ENCODE measurements around the gene BABAM2. TPM values are rescaled to one million over a fixed set of nuclear protein-coding genes. Genes with fewer than 3 reads are reported as not detected.

BABAM2 gene
- total and polyA plus RNA-seq, 10 of the 15 experiments (the other 5 are each of a cell fraction or from before 2014, with no cell fraction given): 30.7 to 59.9 (median 44.5) TPM

DNA sequence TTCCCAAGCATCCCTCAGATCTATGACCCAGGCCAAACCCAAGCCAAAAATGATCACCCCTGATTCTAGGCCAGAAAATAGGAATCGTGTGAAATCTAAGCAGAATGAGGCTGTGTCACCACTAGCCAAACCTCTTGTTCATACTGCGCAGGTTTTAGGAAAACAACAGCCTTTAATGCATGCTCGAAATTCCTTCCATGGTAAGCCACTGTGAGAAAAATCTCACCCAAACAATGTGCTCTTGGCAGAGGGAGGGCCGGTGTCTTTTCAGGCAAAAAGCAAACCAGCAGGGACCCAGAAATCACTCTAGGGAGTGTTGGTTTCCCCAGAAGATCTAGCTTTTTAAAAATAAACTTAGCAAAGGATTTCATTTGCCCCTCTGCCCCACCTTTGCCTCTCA lies 430.9 kb downstream of the BABAM2 start:
- H3K36me3 ChIP-seq (ENCODE audit: control insufficient read depth in 2 of 2, insufficient read depth in 2 of 2, low read length in 1 of 2): no peaks in the 10 kb centered on the region; a peak in 1 of 4 replicates
- H3K4me3 ChIP-seq: no peak overlapping the region
- 72% methylated on average over 4 of the region's 4 CpGs for WGBS (ENCODE audit: insufficient coverage, insufficient replicate concordance, low lambda C conversion rate, missing lambda C conversion rate)
- ChIA-PET RAD21 (ENCODE audit: unreplicated experiment) (no interaction called here), SMC1A (ENCODE audit: uncharacterized antibody, unreplicated experiment) (interaction anchor here (0.7 kb wide), 1 partner anchor 52 kb away, joined by 3 read pairs; no protein-coding TSS in a partner anchor), CTCF (no interaction called here), POLR2A (no interaction called here)
- ATAC-seq: no peak
- H3K9me3 ChIP-seq (replicated peaks; ENCODE audit: control insufficient read depth, insufficient read depth, low read length): no peaks in the 10 kb centered on the region
- intact Hi-C loops (cut with micrococcal nuclease; ENCODE audit: unreplicated experiment) (no loop called here), in situ Hi-C loops (cut with MboI) (no loop called here)
- H3K27me3 ChIP-seq (replicated peaks in 1 of 2; ENCODE audit: control insufficient read depth in 2 of 2, insufficient read depth in 2 of 2, low read length in 1 of 2): no peaks in the 10 kb centered on the region
- H3K4me2 ChIP-seq (ENCODE audit: control insufficient read depth, insufficient read depth): no peak overlapping the region
- BruUV-seq (replicated peaks): no TSS peak
- H3K4me1 ChIP-seq (ENCODE audit: control insufficient read depth, insufficient read depth, low read length): peaks cover 5% of the 10 kb centered on the region
- no peaks in the 10 kb centered on the region for H3K79me2 ChIP-seq (ENCODE audit: control insufficient read depth, insufficient read depth, low read length)
- TF ChIP-seq, protein P1, sequence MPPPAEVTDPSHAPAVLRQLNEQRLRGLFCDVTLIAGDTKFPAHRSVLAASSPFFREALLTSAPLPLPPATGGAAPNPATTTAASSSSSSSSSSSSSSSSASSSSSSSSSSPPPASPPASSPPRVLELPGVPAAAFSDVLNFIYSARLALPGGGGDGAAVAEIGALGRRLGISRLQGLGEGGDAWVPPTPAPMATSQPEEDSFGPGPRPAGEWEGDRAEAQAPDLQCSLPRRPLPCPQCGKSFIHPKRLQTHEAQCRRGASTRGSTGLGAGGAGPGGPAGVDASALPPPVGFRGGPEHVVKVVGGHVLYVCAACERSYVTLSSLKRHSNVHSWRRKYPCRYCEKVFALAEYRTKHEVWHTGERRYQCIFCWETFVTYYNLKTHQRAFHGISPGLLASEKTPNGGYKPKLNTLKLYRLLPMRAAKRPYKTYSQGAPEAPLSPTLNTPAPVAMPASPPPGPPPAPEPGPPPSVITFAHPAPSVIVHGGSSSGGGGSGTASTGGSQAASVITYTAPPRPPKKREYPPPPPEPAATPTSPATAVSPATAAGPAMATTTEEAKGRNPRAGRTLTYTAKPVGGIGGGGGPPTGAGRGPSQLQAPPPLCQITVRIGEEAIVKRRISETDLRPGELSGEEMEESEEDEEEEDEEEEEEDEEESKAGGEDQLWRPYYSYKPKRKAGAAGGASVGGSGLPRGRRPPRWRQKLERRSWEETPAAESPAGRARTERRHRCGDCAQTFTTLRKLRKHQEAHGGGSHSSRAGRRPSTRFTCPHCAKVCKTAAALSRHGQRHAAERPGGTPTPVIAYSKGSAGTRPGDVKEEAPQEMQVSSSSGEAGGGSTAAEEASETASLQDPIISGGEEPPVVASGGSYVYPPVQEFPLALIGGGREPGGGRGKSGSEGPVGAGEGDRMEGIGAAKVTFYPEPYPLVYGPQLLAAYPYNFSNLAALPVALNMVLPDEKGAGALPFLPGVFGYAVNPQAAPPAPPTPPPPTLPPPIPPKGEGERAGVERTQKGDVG (CRISPR knock-in tag; IDR thresholded peaks at IDR 0.05): no peak
- TF ChIP-seq BMI1 (IDR thresholded peaks at IDR 0.05; ENCODE audit: borderline replicate concordance) (no peak), POU2F2 (IDR thresholded peaks at IDR 0.05; ENCODE audit: borderline replicate concordance, low read depth, low read length) (no peak), JUNB (IDR thresholded peaks at IDR 0.05) (no peak), PAX8 (IDR thresholded peaks at IDR 0.05) (no peak), POLR2AphosphoS2 (IDR thresholded peaks at IDR 0.05; ENCODE audit: low read depth, low read length) (no peak), GATAD2B (conservative IDR thresholded peaks at IDR 0.05; ENCODE audit: low read depth) (no peak), RELA (IDR thresholded peaks at IDR 0.05; ENCODE audit: borderline replicate concordance, partially characterized antibody) (no peak), BCL11A (IDR thresholded peaks at IDR 0.05; ENCODE audit: low read depth, low read length) (no peak), TCF7 (IDR thresholded peaks at IDR 0.05; ENCODE audit: borderline replicate concordance) (no peak)
- TF ChIP-seq, protein P2, sequence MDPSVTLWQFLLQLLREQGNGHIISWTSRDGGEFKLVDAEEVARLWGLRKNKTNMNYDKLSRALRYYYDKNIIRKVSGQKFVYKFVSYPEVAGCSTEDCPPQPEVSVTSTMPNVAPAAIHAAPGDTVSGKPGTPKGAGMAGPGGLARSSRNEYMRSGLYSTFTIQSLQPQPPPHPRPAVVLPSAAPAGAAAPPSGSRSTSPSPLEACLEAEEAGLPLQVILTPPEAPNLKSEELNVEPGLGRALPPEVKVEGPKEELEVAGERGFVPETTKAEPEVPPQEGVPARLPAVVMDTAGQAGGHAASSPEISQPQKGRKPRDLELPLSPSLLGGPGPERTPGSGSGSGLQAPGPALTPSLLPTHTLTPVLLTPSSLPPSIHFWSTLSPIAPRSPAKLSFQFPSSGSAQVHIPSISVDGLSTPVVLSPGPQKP (IDR thresholded peaks at IDR 0.05; ENCODE audit: low read depth, low read length): no peak
- TF ChIP-seq, protein P3, sequence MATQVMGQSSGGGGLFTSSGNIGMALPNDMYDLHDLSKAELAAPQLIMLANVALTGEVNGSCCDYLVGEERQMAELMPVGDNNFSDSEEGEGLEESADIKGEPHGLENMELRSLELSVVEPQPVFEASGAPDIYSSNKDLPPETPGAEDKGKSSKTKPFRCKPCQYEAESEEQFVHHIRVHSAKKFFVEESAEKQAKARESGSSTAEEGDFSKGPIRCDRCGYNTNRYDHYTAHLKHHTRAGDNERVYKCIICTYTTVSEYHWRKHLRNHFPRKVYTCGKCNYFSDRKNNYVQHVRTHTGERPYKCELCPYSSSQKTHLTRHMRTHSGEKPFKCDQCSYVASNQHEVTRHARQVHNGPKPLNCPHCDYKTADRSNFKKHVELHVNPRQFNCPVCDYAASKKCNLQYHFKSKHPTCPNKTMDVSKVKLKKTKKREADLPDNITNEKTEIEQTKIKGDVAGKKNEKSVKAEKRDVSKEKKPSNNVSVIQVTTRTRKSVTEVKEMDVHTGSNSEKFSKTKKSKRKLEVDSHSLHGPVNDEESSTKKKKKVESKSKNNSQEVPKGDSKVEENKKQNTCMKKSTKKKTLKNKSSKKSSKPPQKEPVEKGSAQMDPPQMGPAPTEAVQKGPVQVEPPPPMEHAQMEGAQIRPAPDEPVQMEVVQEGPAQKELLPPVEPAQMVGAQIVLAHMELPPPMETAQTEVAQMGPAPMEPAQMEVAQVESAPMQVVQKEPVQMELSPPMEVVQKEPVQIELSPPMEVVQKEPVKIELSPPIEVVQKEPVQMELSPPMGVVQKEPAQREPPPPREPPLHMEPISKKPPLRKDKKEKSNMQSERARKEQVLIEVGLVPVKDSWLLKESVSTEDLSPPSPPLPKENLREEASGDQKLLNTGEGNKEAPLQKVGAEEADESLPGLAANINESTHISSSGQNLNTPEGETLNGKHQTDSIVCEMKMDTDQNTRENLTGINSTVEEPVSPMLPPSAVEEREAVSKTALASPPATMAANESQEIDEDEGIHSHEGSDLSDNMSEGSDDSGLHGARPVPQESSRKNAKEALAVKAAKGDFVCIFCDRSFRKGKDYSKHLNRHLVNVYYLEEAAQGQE (IDR thresholded peaks at IDR 0.05; ENCODE audit: low read depth, low read length): no peak
- H4K20me1 ChIP-seq (ENCODE audit: control insufficient read depth, insufficient read depth): no peaks in the 10 kb centered on the region; the same call in 1 of the 2 replicates
- H3K27ac ChIP-seq (ENCODE audit: control insufficient read depth, insufficient read depth): no peak overlapping the region
- no peak overlapping the region for H3K9ac ChIP-seq (ENCODE audit: control insufficient read depth, insufficient read depth, low read length)
- DNase-seq (ENCODE audit: low read depth, low spot score): no peak
- H2AFZ ChIP-seq (ENCODE audit: control insufficient read depth, low read depth, low read length): no peak overlapping the region
- FAIRE-seq: no peak
